Suprapubic skin (tissue), 3 donors: ENCODE data around the gene ATXN3.

Experiments used
- POLR2A ChIP-seq, 2 donors: fragments of 450-650 bp; IDR thresholded peaks; one replicate each; pipeline ENCODE4 v1.6.1; 2017; ENCODE audit warnings: antibody characterized with exemption in 2 of 2, mild to moderate bottlenecking in 2 of 2, moderate library complexity in 2 of 2
- TF ChIP-seq, protein P1 (sequence below), 2 donors: fragments of 200-600 bp in 1 of 2; fragments of 450-650 bp in 1 of 2; sonication (generic) in 1 of 2; IDR thresholded peaks; one replicate each; pipeline ENCODE4 v1.5.1; 2016 to 2019; ENCODE audit warnings: antibody characterized with exemption in 2 of 2, mild to moderate bottlenecking in 1 of 2, moderate library complexity in 1 of 2

DNA sequence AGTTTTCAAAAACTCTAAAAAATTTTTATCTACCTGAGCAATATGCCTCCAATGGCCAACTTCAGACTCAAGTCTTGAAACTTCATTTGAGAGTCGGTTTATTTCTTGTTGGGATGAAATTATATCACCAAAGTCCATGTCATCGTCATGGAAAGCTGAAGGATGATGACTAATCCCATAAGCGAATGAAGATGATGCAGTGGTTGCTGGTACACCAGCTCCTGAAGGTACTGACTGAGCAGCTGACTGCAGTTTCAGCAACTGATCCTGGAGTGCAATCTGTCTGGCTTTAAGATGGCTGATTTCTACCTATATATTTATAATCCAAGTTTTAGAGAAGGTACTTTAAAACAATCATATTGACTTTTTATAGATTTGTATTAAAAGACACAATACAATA is 84.9 kb downstream of the ATXN3 start:
- TF ChIP-seq POLR2A (IDR thresholded peaks at IDR 0.05), result no peak
- TF ChIP-seq, protein P1, sequence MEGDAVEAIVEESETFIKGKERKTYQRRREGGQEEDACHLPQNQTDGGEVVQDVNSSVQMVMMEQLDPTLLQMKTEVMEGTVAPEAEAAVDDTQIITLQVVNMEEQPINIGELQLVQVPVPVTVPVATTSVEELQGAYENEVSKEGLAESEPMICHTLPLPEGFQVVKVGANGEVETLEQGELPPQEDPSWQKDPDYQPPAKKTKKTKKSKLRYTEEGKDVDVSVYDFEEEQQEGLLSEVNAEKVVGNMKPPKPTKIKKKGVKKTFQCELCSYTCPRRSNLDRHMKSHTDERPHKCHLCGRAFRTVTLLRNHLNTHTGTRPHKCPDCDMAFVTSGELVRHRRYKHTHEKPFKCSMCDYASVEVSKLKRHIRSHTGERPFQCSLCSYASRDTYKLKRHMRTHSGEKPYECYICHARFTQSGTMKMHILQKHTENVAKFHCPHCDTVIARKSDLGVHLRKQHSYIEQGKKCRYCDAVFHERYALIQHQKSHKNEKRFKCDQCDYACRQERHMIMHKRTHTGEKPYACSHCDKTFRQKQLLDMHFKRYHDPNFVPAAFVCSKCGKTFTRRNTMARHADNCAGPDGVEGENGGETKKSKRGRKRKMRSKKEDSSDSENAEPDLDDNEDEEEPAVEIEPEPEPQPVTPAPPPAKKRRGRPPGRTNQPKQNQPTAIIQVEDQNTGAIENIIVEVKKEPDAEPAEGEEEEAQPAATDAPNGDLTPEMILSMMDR (IDR thresholded peaks at IDR 0.05), result no peak
